Breast epithelium (tissue), 3 donors: ENCODE results near the gene KIAA2012.

Experiments used
- CTCF ChIP-seq, 3 donors: fragments of 450-650 bp; IDR thresholded peaks; one replicate each; pipeline ENCODE4 v1.5.1; 2016 to 2017; ENCODE audit warnings: antibody characterized with exemption in 3 of 3, mild to moderate bottlenecking in 3 of 3, moderate library complexity in 3 of 3
- POLR2A ChIP-seq: fragments of 450-650 bp; IDR thresholded peaks from one replicate; pipeline ENCODE4 v1.6.1; 2016; ENCODE audit warnings: antibody characterized with exemption, mild to moderate bottlenecking, moderate library complexity

- TF ChIP-seq POLR2A, result no peak
- TF ChIP-seq CTCF (IDR thresholded peaks at IDR 0.05), result no peak
Measured at GRCh38 chr2:202171241-202171825, 98.3 kb downstream of the KIAA2012 start.
